ENCODE measurements around the gene MCC.

MCC gene

DNA sequence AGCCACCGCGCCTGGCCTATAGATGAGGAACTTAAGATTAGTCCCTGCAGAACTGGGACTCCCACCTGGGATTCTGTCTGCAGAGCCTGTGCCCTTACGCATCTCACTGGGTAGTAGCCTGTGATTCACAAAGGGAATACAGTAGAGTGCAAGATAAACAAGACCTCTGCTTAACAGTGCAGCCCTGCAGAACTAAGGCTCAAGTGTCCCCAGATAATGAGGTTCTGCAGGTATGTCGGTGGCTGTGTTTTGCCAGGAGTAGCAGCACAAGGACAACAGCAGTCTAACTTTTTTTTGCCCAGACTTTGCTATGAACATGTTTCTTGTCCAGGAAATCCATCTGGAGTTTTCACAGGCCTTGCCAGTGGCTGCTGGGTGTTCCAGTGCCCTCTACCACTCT lies 451.9 kb downstream of the MCC start:
- no peak overlapping the region for H3K23ac ChIP-seq (ENCODE audit: low read length)
- no peak overlapping the region for H3K9ac ChIP-seq (ENCODE audit: low read length)
- H4K8ac ChIP-seq (ENCODE audit: low read depth, low read length), result no peak overlapping the region
- no peak for DNase-seq
- no peak overlapping the region for H2AK5ac ChIP-seq (ENCODE audit: low read length)
- no peak overlapping the region for H2BK120ac ChIP-seq (ENCODE audit: low read depth, low read length)
- no peaks in the 10 kb centered on the region for H3K27me3 ChIP-seq (ENCODE audit: insufficient read depth, low read length, poor library complexity)
- WGBS (ENCODE audit: extremely low coverage, insufficient coverage, low lambda C conversion rate), result no CpG with 5 or more reads among the region's 4 CpGs
- no peak overlapping the region for H3K27ac ChIP-seq (ENCODE audit: low read depth, low read length)
- no peak overlapping the region for H3K4me2 ChIP-seq (ENCODE audit: low read length)
- H3K56ac ChIP-seq (ENCODE audit: low read length), result no peak overlapping the region
- H3K36me3 ChIP-seq (ENCODE audit: control insufficient read depth, insufficient read depth, low read length), result peaks cover 7% of the 10 kb centered on the region
- H3K4me3 ChIP-seq (ENCODE audit: low read length), result no peak overlapping the region
- H3K4ac ChIP-seq (ENCODE audit: low read depth, low read length), result no peak overlapping the region
- H3K18ac ChIP-seq (ENCODE audit: low read length), result no peak overlapping the region
- H3K4me1 ChIP-seq (ENCODE audit: control insufficient read depth, low read depth, low read length), result peaks cover 14% of the 10 kb centered on the region
- H3K79me2 ChIP-seq (ENCODE audit: control insufficient read depth, insufficient read depth, low read length), result no peaks in the 10 kb centered on the region
- no peaks in the 10 kb centered on the region for H3K79me1 ChIP-seq (ENCODE audit: low read length)
- no peak overlapping the region for H2BK5ac ChIP-seq (ENCODE audit: low read length)
- H4K5ac ChIP-seq (ENCODE audit: low read length), result no peak overlapping the region
- H2BK15ac ChIP-seq (replicated peaks; ENCODE audit: low read depth), result no peak overlapping the region

DNA sequence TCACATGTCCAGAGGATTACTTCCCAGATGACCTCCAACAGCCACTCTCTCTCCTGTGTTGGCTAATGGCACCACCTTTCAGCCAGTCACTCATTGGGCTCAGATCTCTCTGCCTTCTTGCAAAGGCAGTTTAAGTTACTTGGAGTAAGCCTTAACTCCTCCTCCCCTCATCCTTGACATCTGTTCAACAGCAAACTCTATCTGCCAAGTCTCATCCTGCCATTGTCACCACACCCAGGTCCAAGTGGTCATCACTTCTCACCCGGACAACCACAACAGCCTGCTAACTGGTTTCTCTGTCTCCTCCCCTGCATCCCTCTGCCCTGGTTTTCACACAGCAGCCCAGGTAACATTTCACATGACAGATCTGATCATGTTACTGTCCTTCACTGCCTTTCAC lies 453.2 kb downstream of the MCC start:
- Histone ChIP-seq H3K23ac (ENCODE audit: low read length) (no peak overlapping the region), H3K27me3 (ENCODE audit: insufficient read depth, low read length, poor library complexity) (no peaks in the 10 kb centered on the region), H3K27ac (ENCODE audit: low read depth, low read length) (peak overlapping the region; percentile 3), H3K36me3 (ENCODE audit: control insufficient read depth, insufficient read depth, low read length) (peaks cover 7% of the 10 kb centered on the region), H3K79me1 (ENCODE audit: low read length) (no peaks in the 10 kb centered on the region), H2AK5ac (ENCODE audit: low read length) (no peak overlapping the region), H2BK5ac (ENCODE audit: low read length) (peak overlapping the region; percentile 11), H3K18ac (ENCODE audit: low read length) (no peak overlapping the region), H2BK120ac (ENCODE audit: low read depth, low read length) (no peak overlapping the region), H2BK15ac (replicated peaks; ENCODE audit: low read depth) (no peak overlapping the region), H3K79me2 (ENCODE audit: control insufficient read depth, insufficient read depth, low read length) (no peaks in the 10 kb centered on the region), H4K8ac (ENCODE audit: low read depth, low read length) (no peak overlapping the region), H3K56ac (ENCODE audit: low read length) (peak overlapping the region; percentile 45), H4K5ac (ENCODE audit: low read length) (no peak overlapping the region), H3K4ac (ENCODE audit: low read depth, low read length) (no peak overlapping the region), H3K4me1 (ENCODE audit: control insufficient read depth, low read depth, low read length) (peaks cover 14% of the 10 kb centered on the region), H3K9ac (ENCODE audit: low read length) (no peak overlapping the region), H3K4me2 (ENCODE audit: low read length) (no peak overlapping the region), H3K4me3 (ENCODE audit: low read length) (no peak overlapping the region)
- DNase-seq, result no peak
- WGBS (ENCODE audit: extremely low coverage, insufficient coverage, low lambda C conversion rate), result no CpG with 5 or more reads among the region's 1 CpG

DNA sequence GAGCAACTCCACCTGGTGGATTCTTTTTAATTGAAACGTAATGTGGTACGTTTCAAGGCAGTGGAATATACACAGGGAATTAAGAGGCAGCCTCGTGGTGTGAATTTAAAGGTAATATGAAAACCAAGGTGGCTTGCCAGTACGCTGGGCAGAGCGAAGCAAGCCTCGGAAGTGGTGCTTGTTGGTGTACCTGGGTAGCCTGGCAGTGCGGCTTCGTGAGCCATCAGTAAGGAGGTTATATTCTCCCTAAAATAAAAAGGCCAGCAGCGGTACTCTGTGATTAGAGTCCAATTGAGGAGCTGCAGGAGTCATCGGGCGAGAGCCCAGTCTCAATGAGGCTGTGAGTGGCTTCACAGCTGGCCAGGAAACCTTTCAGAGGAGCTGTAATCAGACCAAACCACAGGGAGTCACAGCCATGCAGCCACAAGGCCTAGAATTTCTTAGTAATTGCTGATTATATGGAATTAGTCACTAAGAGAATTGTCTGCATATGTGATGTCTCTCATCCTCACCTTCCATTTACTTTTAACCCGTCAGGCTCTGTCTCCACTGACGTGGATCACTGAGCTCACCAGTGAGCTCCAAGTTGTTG lies 454.0 kb downstream of the MCC start:
- no peak overlapping the region for H4K8ac ChIP-seq (ENCODE audit: low read depth, low read length)
- no peaks in the 10 kb centered on the region for H3K27me3 ChIP-seq (ENCODE audit: insufficient read depth, low read length, poor library complexity)
- no peak overlapping the region for H2BK120ac ChIP-seq (ENCODE audit: low read depth, low read length)
- H3K18ac ChIP-seq (ENCODE audit: low read length), result no peak overlapping the region
- H3K36me3 ChIP-seq (ENCODE audit: control insufficient read depth, insufficient read depth, low read length), result peaks cover 10% of the 10 kb centered on the region
- no peaks in the 10 kb centered on the region for H3K79me2 ChIP-seq (ENCODE audit: control insufficient read depth, insufficient read depth, low read length)
- peaks cover 14% of the 10 kb centered on the region for H3K4me1 ChIP-seq (ENCODE audit: control insufficient read depth, low read depth, low read length)
- H3K56ac ChIP-seq (ENCODE audit: low read length), result peak overlapping the region; percentile 54
- H2BK5ac ChIP-seq (ENCODE audit: low read length), result no peak overlapping the region
- H2BK15ac ChIP-seq (replicated peaks; ENCODE audit: low read depth), result no peak overlapping the region
- no peak overlapping the region for H2AK5ac ChIP-seq (ENCODE audit: low read length)
- peaks cover 2% of the 10 kb centered on the region for H3K79me1 ChIP-seq (ENCODE audit: low read length)
- peak overlapping the region; percentile 20 for H3K9ac ChIP-seq (ENCODE audit: low read length)
- H4K5ac ChIP-seq (ENCODE audit: low read length), result no peak overlapping the region
- H3K4me3 ChIP-seq (ENCODE audit: low read length), result no peak overlapping the region
- H3K27ac ChIP-seq (ENCODE audit: low read depth, low read length), result peak overlapping the region; percentile 67
- no peak overlapping the region for H3K4me2 ChIP-seq (ENCODE audit: low read length)
- no peak overlapping the region for H3K23ac ChIP-seq (ENCODE audit: low read length)
- DNase-seq, result peak; percentile 94
- no CpG with 5 or more reads among the region's 13 CpGs for WGBS (ENCODE audit: extremely low coverage, insufficient coverage, low lambda C conversion rate)
- no peak overlapping the region for H3K4ac ChIP-seq (ENCODE audit: low read depth, low read length)

DNA sequence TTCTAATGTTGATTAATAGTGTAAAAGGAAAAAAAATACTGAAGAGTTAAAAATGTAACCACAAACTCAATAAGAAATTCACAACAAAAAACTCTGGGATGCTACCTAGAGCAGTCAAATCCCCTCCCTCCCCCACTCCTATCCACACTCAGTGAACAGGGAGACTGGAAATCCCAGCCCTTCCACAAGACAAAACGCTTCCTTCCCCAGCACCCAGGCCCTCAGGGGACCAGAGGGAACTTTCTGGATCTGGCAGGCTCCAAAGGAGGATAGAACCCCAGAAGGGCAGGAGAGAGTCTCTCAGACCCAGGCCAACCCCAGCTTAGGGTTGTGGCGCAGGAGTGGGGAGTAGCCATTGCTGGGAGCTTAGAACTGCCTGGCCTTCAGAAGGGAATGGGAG lies 456.7 kb downstream of the MCC start:
- no CpG with 5 or more reads among the region's 2 CpGs for WGBS (ENCODE audit: extremely low coverage, insufficient coverage, low lambda C conversion rate)
- H3K79me2 ChIP-seq (ENCODE audit: control insufficient read depth, insufficient read depth, low read length), result no peaks in the 10 kb centered on the region
- no peak overlapping the region for H4K5ac ChIP-seq (ENCODE audit: low read length)
- peaks cover 2% of the 10 kb centered on the region for H3K79me1 ChIP-seq (ENCODE audit: low read length)
- H3K56ac ChIP-seq (ENCODE audit: low read length), result peak overlapping the region; percentile 43
- H2AK5ac ChIP-seq (ENCODE audit: low read length), result no peak overlapping the region
- peaks cover 20% of the 10 kb centered on the region for H3K36me3 ChIP-seq (ENCODE audit: control insufficient read depth, insufficient read depth, low read length)
- no peak overlapping the region for H4K8ac ChIP-seq (ENCODE audit: low read depth, low read length)
- no peak overlapping the region for H2BK120ac ChIP-seq (ENCODE audit: low read depth, low read length)
- H3K27me3 ChIP-seq (ENCODE audit: insufficient read depth, low read length, poor library complexity), result no peaks in the 10 kb centered on the region
- H3K27ac ChIP-seq (ENCODE audit: low read depth, low read length), result no peak overlapping the region
- no peak overlapping the region for H2BK15ac ChIP-seq (replicated peaks; ENCODE audit: low read depth)
- H3K4me3 ChIP-seq (ENCODE audit: low read length), result no peak overlapping the region
- H3K4me2 ChIP-seq (ENCODE audit: low read length), result no peak overlapping the region
- peak overlapping the region; percentile 63 for H3K18ac ChIP-seq (ENCODE audit: low read length)
- no peak overlapping the region for H2BK5ac ChIP-seq (ENCODE audit: low read length)
- H3K23ac ChIP-seq (ENCODE audit: low read length), result peak overlapping the region; percentile 68
- H3K4me1 ChIP-seq (ENCODE audit: control insufficient read depth, low read depth, low read length), result peaks cover 14% of the 10 kb centered on the region
- no peak overlapping the region for H3K4ac ChIP-seq (ENCODE audit: low read depth, low read length)
- DNase-seq, result no peak
- H3K9ac ChIP-seq (ENCODE audit: low read length), result no peak overlapping the region

DNA sequence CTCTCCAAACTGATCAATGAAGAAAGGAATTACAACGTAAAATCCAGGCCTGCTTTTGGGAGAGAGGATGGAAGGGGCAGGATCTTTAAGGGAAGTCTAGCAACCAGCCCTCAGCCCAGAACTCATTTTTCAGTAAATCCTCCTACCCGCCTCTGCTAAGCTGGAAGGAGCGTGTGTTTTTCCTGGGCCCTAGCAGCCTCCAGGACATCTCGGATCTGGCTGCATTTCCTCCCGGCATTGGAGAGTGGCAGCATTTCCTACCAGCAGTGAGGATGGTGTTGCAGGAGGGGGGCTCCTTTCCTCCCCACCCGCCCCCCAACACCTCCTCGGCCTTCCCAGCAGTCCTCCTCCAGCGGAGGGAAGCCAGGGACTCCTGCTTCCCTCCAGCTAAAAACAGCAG lies 457.1 kb downstream of the MCC start:
- H3K56ac ChIP-seq (ENCODE audit: low read length), result no peak overlapping the region
- no peak overlapping the region for H2BK120ac ChIP-seq (ENCODE audit: low read depth, low read length)
- no peaks in the 10 kb centered on the region for H3K79me2 ChIP-seq (ENCODE audit: control insufficient read depth, insufficient read depth, low read length)
- H2AK5ac ChIP-seq (ENCODE audit: low read length), result no peak overlapping the region
- H3K9ac ChIP-seq (ENCODE audit: low read length), result no peak overlapping the region
- H4K5ac ChIP-seq (ENCODE audit: low read length), result no peak overlapping the region
- H3K4ac ChIP-seq (ENCODE audit: low read depth, low read length), result no peak overlapping the region
- peaks cover 14% of the 10 kb centered on the region for H3K4me1 ChIP-seq (ENCODE audit: control insufficient read depth, low read depth, low read length)
- H3K36me3 ChIP-seq (ENCODE audit: control insufficient read depth, insufficient read depth, low read length), result peaks cover 17% of the 10 kb centered on the region
- no peak overlapping the region for H3K18ac ChIP-seq (ENCODE audit: low read length)
- H3K23ac ChIP-seq (ENCODE audit: low read length), result no peak overlapping the region
- no peak overlapping the region for H3K27ac ChIP-seq (ENCODE audit: low read depth, low read length)
- H4K8ac ChIP-seq (ENCODE audit: low read depth, low read length), result no peak overlapping the region
- no peak overlapping the region for H2BK15ac ChIP-seq (replicated peaks; ENCODE audit: low read depth)
- no peak overlapping the region for H3K4me3 ChIP-seq (ENCODE audit: low read length)
- peaks cover 2% of the 10 kb centered on the region for H3K79me1 ChIP-seq (ENCODE audit: low read length)
- peak; percentile 39 for DNase-seq
- H3K4me2 ChIP-seq (ENCODE audit: low read length), result no peak overlapping the region
- no peaks in the 10 kb centered on the region for H3K27me3 ChIP-seq (ENCODE audit: insufficient read depth, low read length, poor library complexity)
- H2BK5ac ChIP-seq (ENCODE audit: low read length), result no peak overlapping the region
- WGBS (ENCODE audit: extremely low coverage, insufficient coverage, low lambda C conversion rate), result no CpG with 5 or more reads among the region's 8 CpGs

GRCh38 chr5:113029614-113030013 lies 458.6 kb downstream of the MCC start:
- DNase-seq, result no peak
- H3K27ac ChIP-seq (ENCODE audit: low read depth, low read length), result no peak overlapping the region
- no CpG with 5 or more reads among the region's 6 CpGs for WGBS (ENCODE audit: extremely low coverage, insufficient coverage, low lambda C conversion rate)
- peaks cover 2% of the 10 kb centered on the region for H3K79me1 ChIP-seq (ENCODE audit: low read length)
- no peak overlapping the region for H2BK15ac ChIP-seq (replicated peaks; ENCODE audit: low read depth)
- H3K79me2 ChIP-seq (ENCODE audit: control insufficient read depth, insufficient read depth, low read length), result no peaks in the 10 kb centered on the region
- H3K4ac ChIP-seq (ENCODE audit: low read depth, low read length), result no peak overlapping the region
- no peak overlapping the region for H3K23ac ChIP-seq (ENCODE audit: low read length)
- H3K56ac ChIP-seq (ENCODE audit: low read length), result no peak overlapping the region
- H3K36me3 ChIP-seq (ENCODE audit: control insufficient read depth, insufficient read depth, low read length), result peaks cover 22% of the 10 kb centered on the region
- no peak overlapping the region for H2AK5ac ChIP-seq (ENCODE audit: low read length)
- no peak overlapping the region for H2BK5ac ChIP-seq (ENCODE audit: low read length)
- peaks cover 6% of the 10 kb centered on the region for H3K4me1 ChIP-seq (ENCODE audit: control insufficient read depth, low read depth, low read length)
- no peak overlapping the region for H3K18ac ChIP-seq (ENCODE audit: low read length)
- H4K5ac ChIP-seq (ENCODE audit: low read length), result no peak overlapping the region
- no peak overlapping the region for H2BK120ac ChIP-seq (ENCODE audit: low read depth, low read length)
- H3K27me3 ChIP-seq (ENCODE audit: insufficient read depth, low read length, poor library complexity), result no peaks in the 10 kb centered on the region
- H4K8ac ChIP-seq (ENCODE audit: low read depth, low read length), result no peak overlapping the region
- no peak overlapping the region for H3K4me3 ChIP-seq (ENCODE audit: low read length)
- no peak overlapping the region for H3K4me2 ChIP-seq (ENCODE audit: low read length)
- H3K9ac ChIP-seq (ENCODE audit: low read length), result no peak overlapping the region

Data from mesendoderm (in vitro differentiated cells).